AG09319 (cell line): Measurements from ENCODE around the gene KCNJ13.

Source experiments
- DNase-seq: peaks from one replicate; pipeline ENCODE4 v3.0.0-alpha.2; 2010; ENCODE audit warnings: low read depth; ENCODE audit errors: extremely low read depth
- TF ChIP-seq, protein P1 (sequence below): IDR thresholded peaks from 2 replicates; pipeline ENCODE4 v1.5.1; 2011; ENCODE audit warnings: low read depth, mild to moderate bottlenecking, inconsistent platforms, low read length, moderate library complexity

Gene KCNJ13

DNA sequence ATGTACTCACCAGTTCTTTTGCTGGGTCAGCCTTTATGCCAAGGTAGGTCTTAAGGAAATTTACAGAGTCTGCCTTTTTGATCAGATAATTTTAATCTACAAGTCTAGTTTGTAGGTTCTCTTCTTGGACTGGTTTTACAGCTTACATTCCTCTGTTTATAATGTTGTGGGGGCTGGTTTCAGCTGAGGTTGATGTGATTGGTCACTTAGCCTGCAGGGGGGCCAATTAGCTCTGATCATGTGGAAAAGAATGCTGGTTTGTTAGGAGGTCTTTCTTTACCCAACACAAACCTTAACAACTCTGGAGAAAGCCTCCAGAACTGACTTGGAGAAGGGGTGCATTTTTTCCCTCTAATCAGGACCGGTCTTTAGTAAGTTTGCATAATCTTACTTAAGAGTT lies at the start of gene KCNJ13:
TSS of gene KCNJ13 (minus strand) at position 131 of the 400 bp plus-strand sequence. CDS start 5,203 bp downstream, outside the sequence.
- no peak for DNase-seq
- TF ChIP-seq, protein P1, sequence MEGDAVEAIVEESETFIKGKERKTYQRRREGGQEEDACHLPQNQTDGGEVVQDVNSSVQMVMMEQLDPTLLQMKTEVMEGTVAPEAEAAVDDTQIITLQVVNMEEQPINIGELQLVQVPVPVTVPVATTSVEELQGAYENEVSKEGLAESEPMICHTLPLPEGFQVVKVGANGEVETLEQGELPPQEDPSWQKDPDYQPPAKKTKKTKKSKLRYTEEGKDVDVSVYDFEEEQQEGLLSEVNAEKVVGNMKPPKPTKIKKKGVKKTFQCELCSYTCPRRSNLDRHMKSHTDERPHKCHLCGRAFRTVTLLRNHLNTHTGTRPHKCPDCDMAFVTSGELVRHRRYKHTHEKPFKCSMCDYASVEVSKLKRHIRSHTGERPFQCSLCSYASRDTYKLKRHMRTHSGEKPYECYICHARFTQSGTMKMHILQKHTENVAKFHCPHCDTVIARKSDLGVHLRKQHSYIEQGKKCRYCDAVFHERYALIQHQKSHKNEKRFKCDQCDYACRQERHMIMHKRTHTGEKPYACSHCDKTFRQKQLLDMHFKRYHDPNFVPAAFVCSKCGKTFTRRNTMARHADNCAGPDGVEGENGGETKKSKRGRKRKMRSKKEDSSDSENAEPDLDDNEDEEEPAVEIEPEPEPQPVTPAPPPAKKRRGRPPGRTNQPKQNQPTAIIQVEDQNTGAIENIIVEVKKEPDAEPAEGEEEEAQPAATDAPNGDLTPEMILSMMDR, result no peak

- DNase-seq, result no peak
- TF ChIP-seq, protein P1, result no peak
Measured at GRCh38 chr2:232817756-232818155, 41.4 kb upstream of the KCNJ13 start.

DNA sequence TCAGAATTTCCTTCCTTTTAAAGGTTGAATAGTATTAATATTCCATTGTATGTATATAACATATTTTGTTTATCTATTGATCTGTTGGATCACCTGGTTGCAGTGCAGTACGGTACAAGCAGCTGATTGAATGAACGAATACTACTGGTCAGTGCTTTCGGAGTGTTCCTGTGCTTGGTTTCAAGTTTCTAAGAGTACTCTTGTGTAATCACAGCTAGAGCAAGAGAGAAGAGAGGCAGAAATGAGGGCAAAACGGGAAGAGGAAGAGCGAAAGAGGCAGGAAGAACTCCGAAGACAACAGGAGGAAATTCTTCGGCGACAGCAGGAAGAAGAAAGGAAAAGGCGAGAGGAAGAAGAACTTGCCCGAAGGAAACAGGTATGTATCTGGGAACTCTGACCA lies 40.3 kb upstream of the KCNJ13 start:
- TF ChIP-seq, protein P1, result no peak
- DNase-seq, result no peak

GRCh38 chr2:232815569-232815968 lies 39.2 kb upstream of the KCNJ13 start:
- DNase-seq, result no peak
- TF ChIP-seq, protein P1, result no peak

DNA sequence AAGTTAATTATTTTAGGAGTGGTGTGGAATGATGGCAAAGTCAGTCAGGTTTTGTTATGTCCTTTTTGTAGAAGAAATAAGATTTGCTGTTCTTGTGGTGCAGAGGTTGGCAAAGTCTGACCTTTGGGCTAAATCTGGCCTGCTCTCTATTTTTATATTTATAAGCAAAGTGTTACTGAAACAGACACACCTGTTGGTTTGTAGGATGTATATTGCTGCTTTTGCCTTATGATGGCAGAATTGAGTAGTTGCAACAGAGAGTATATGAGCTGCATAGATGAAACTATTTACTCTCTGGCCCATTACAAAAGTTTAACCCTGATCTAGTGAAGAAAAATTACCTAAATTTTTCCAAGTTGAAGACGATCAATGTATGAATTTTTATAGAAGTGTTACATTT lies 34.1 kb upstream of the KCNJ13 start:
- no peak for DNase-seq
- TF ChIP-seq, protein P1, result no peak

DNA sequence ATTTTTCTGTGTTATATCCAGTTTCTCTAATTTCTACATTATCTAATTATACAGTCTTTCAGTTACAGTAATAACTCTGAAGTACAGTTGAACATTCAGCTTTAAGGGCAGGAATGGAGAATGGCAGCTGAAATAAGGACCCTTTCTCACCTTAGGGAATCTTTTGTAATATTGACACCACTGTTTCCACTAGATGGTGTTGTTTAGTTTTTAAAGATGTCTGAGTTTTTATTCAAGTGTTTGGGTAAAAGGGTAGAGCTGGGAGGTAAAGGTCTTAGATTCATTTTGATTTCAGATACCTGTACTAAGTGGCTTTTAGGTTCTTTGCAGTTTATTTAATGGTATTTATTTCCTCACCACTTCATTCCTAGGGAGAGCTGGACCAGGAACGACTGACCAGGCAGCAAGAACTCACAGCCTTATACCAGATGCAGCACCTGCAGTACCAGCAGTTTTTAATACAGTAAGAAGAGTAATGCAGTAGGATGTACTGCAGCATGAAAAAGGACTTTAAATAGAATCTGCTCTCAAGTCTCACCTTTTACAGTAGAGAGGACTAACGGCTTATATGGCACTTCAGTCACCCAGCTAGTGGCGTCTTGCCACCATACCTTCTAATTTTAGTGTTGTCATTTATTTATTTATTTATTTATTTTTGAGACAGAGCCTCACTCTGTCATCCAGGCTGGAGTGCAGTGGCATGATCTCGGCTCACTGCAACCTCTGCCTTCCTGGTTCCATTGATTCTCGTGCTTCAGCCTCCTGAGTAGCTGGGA lies 33.2 kb upstream of the KCNJ13 start:
- TF ChIP-seq, protein P1, result no peak
- no peak for DNase-seq

GRCh38 chr2:232802091-232802490 lies 25.7 kb upstream of the KCNJ13 start:
- no peak for DNase-seq
- TF ChIP-seq, protein P1, result no peak
